Prostate gland (tissue), 2 donors: ENCODE data around the gene ODAD3.

Experiments used
- CTCF ChIP-seq, 4 experiments: fragments of 200-600 bp in 2 of 4; fragments of 450-650 bp in 2 of 4; sonication (generic) in 2 of 4; IDR thresholded peaks; 1 replicate in 3 of 4; 2 replicates in 1 of 4; pipeline ENCODE4 v1.5.1; 2016 to 2019; ENCODE audit warnings: antibody characterized with exemption in 4 of 4, mild to moderate bottlenecking in 2 of 4, moderate library complexity in 2 of 4
- POLR2A ChIP-seq: fragments of 450-650 bp; IDR thresholded peaks from one replicate; pipeline ENCODE4 v1.6.1; 2016; ENCODE audit warnings: antibody characterized with exemption, mild to moderate bottlenecking
- POLR2AphosphoS5 ChIP-seq: sonication (generic); formaldehyde crosslinking; IDR thresholded peaks from one replicate; pipeline ENCODE4 v1.6.1; 2017; ENCODE audit warnings: antibody characterized with exemption

- TF ChIP-seq CTCF (IDR thresholded peaks at IDR 0.05) (no peak), POLR2AphosphoS5 (no peak), POLR2A (no peak)
These were observed 44.4 kb upstream of the ODAD3 start for GRCh38 chr19:11479090-11479897.
